Stomach (tissue), 9 donors: Measurements from ENCODE around the gene DPPA5. TPM values are rescaled to one million over a fixed set of nuclear protein-coding genes. Genes with fewer than 3 reads are reported as not detected.
"Not testable (repeated sequence)": the region's sequence is repeated elsewhere in the genome, so short reads cannot be mapped to it uniquely, and the experiment has no call there.

Experiments used
- DNase-seq, 2 donors: peaks; one replicate each; pipeline versions ENCODE4 v3.0.0 to v3.0.0-alpha.2; 2013 to 2019
- H3K27ac ChIP-seq, 5 donors: fragments of 200-600 bp in 4 of 5; sonication (generic) in 4 of 5; one replicate each; pipeline ENCODE4 v1.5.1; 2013 to 2019; ENCODE audit warnings: mild to moderate bottlenecking in 1 of 5, moderate library complexity in 1 of 5
- H3K27me3 ChIP-seq, 3 donors: fragments of 200-600 bp; sonication (generic); one replicate each; pipeline ENCODE4 v1.5.1; 2017 to 2019; ENCODE audit warnings: mixed run types in 1 of 3
- H3K36me3 ChIP-seq, 4 donors: fragments of 200-600 bp; sonication (generic); 1 replicate in 3 of 4; 2 replicates in 1 of 4; pipeline ENCODE4 v1.5.1; 2016 to 2019
- H3K4me1 ChIP-seq, 4 donors: fragments of 200-600 bp; sonication (generic); one replicate each; pipeline ENCODE4 v1.5.1; 2016 to 2019
- H3K4me3 ChIP-seq, 4 donors: fragments of 200-600 bp; sonication (generic) in 3 of 4; one replicate each; pipeline ENCODE4 v1.5.1; 2016 to 2019; ENCODE audit warnings: mild to moderate bottlenecking in 1 of 4
- H3K9me3 ChIP-seq, 4 donors: fragments of 200-600 bp; sonication (generic); one replicate each; pipeline ENCODE4 v1.5.1; 2016 to 2019
- EP300 ChIP-seq: sonication (generic); formaldehyde crosslinking; IDR thresholded peaks from one replicate; pipeline ENCODE4 v1.6.1; 2017; ENCODE audit warnings: antibody characterized with exemption
- POLR2A ChIP-seq, 4 donors: fragments of 450-650 bp; IDR thresholded peaks; one replicate each; pipeline ENCODE4 v1.6.1; 2016; ENCODE audit warnings: antibody characterized with exemption in 4 of 4, control low read depth in 2 of 4, mild to moderate bottlenecking in 1 of 4, moderate library complexity in 1 of 4
- POLR2AphosphoS5 ChIP-seq, 3 donors: sonication (generic); formaldehyde crosslinking; IDR thresholded peaks; one replicate each; pipeline ENCODE4 v1.6.1; 2016; ENCODE audit warnings: antibody characterized with exemption in 3 of 3
- WGBS, 5 donors: extraction: QIAGEN DNeasy Blood & Tissue Kit in 3 of 5; methylation state at CpG; one replicate each; pipeline versions ENCODE4 v1.1.5 to v1.1.7; 2013 to 2018; 5-methylcytosine and 5-hydroxymethylcytosine counted together
- intact Hi-C: fragments of 100-400 bp; cut with DNase I; formaldehyde crosslinking; loops from one replicate; pipeline ENCODE4 v1.15.1; 2023; ENCODE audit warnings: low total_unique reads
- polyA plus RNA-seq, 3 donors: library from polyadenylated mRNA; stranded (reverse); fragments of 200-250 nt; gene quantifications; one replicate each; pipeline ENCODE4 v1.2.3, GENCODE V29; 2013
- total RNA-seq, 5 donors: library from RNA; depleted of rRNA; stranded (reverse); fragments of >200 nt; gene quantifications; one replicate each; pipeline versions ENCODE4 v1.1.0 to v1.2.3, GENCODE V29; 2014 to 2016
- TF ChIP-seq, protein P1 (sequence below), 7 experiments: fragments of 450-650 bp in 4 of 7; fragments of 200-600 bp in 3 of 7; sonication (generic) in 3 of 7; IDR thresholded peaks; one replicate each; pipeline ENCODE4 v1.5.1; 2016 to 2019; ENCODE audit warnings: antibody characterized with exemption in 7 of 7, control low read depth in 2 of 7, mild to moderate bottlenecking in 1 of 7
- donor health status: healthy with polysubstance abuse.
- donor health status: Bipolar disorder and iron deficiency.
- donor health status: healthy.

Gene DPPA5
- total and polyA plus RNA-seq, 8 donors: not detected

DNA sequence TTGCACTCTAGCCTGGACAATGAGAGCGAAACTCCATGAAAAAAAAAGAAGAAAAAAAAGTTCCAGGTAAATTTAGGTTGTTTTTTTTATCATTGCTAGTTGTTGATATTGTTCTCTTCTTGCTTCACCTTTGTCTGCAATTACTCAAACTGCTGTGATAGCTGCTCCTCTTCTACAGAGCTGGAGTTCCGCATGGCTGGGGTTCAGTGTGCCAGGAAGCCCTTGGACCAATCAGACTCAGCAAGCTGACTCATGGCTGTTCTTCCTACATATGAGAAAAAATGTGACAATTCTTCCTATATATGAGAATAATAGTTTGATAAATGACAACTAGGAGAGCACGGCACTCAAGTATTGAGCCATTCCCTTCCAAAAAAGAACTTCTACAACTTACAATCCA lies 28.4 kb downstream of the DPPA5 start:
- H3K4me1 ChIP-seq: no peaks in the 10 kb centered on the region
- H3K27ac ChIP-seq: no peak overlapping the region
- no peak for DNase-seq
- intact Hi-C loops: no loop called here
- no peaks in the 10 kb centered on the region for H3K36me3 ChIP-seq
- TF ChIP-seq POLR2AphosphoS5 (IDR thresholded peaks at IDR 0.05) (no peak), EP300 (no peak), POLR2A (IDR thresholded peaks at IDR 0.05) (no peak)
- TF ChIP-seq, protein P1, sequence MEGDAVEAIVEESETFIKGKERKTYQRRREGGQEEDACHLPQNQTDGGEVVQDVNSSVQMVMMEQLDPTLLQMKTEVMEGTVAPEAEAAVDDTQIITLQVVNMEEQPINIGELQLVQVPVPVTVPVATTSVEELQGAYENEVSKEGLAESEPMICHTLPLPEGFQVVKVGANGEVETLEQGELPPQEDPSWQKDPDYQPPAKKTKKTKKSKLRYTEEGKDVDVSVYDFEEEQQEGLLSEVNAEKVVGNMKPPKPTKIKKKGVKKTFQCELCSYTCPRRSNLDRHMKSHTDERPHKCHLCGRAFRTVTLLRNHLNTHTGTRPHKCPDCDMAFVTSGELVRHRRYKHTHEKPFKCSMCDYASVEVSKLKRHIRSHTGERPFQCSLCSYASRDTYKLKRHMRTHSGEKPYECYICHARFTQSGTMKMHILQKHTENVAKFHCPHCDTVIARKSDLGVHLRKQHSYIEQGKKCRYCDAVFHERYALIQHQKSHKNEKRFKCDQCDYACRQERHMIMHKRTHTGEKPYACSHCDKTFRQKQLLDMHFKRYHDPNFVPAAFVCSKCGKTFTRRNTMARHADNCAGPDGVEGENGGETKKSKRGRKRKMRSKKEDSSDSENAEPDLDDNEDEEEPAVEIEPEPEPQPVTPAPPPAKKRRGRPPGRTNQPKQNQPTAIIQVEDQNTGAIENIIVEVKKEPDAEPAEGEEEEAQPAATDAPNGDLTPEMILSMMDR (IDR thresholded peaks at IDR 0.05): no peak
- peaks cover 0 to 29% (median 0%) of the 10 kb centered on the region in 3 donors for H3K27me3 ChIP-seq
- H3K4me3 ChIP-seq: no peak overlapping the region
- WGBS, 5 donors: 91 to 95% (median 92%) methylated on average over 3 of the region's 3 CpGs
- H3K9me3 ChIP-seq: no peaks in the 10 kb centered on the region

DNA sequence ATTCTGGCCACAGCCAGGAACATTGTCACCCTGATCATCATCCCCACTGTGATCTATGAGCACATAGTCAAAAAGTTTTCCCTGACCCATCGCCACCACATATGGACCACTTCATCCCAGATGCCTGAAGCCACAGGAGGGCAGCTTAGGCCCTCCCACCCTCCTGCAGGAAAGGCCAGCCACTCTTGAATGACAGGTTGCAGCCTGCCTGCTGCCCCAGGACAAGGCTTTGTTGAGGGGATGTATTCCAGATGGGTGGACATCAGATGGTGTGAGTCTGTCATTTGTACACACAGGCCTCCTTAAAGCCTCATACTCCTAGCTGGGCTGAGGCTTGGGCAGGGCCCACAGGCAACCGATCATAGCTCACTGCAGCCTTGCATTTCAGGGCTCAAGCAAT lies 30.8 kb downstream of the DPPA5 start:
- 83 to 98% (median 92%) methylated on average over 2 of the region's 2 CpGs for WGBS, 5 donors
- intact Hi-C loops: no loop called here

DNA sequence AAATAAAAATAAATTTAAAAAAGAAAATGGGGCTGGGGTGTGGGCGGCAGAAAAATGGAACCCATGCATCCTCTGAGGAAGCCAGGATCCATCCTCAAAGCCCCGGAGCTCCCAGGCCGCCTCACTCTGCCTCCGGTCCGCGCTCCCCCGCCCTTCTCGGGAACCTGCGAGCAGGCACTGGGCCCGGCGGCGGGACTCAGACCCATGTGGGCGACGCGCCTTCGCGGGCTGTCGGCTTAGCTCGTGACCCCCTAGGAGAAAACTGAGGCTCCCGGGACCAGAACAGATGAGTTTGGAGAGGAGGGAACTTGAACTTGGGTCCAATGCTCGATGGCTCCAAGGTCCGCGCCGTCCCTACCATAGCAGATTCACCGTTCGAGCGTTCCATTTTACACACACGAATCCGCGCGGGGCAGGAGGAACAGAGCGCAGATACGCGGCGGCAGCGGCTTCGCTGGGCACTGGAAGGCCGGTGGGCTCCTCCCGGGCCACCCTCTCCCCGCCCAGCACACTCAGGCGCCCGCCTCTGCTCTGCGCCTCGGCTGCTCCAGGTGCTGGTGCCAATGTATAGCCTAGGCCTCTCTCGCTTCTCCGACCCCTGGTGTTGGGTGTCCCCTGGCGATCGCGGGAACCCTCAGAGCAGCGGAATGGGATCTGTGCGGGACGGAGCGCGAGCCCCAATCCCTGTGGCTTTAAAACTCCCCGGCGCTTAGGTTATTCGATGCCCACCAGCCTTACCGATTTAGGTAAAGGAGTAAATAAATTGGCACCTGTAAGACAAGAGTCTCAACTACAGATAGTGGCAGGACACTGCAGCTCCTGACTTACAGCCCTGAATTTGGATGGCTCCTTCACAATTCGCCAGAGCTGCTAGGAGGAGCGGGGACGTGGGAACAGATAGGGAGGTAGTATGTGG lies 39.2 kb downstream of the DPPA5 start:
- Histone ChIP-seq H3K9me3 (peaks cover 0 to 29% (median 15%) of the 10 kb centered on the region in 4 donors), H3K36me3 (no peaks in the 10 kb centered on the region), H3K4me1 (peaks cover 0 to 18% (median 15%) of the 10 kb centered on the region in 4 donors), H3K27me3 (peaks cover 0 to 27% (median 21%) of the 10 kb centered on the region in 3 donors), H3K4me3 (peak overlapping the region in 3 of 4 donors; percentile 25 to 33 (median 31)), H3K27ac (no peak overlapping the region)
- intact Hi-C loops: no loop called here
- 18 to 22% (median 19%) methylated on average over 46 to 61 of the region's 61 CpGs for WGBS, 5 donors
- peak in 1 of 2 donors; percentile 33 for DNase-seq
- TF ChIP-seq POLR2AphosphoS5 (IDR thresholded peaks at IDR 0.05) (no peak), EP300 (no peak)

More for the DNA sequence above, 30.8 kb downstream of the DPPA5 start:
- no peak overlapping the region for H3K4me3 ChIP-seq
- peaks cover 0 to 15% (median 11%) of the 10 kb centered on the region in 4 donors for H3K9me3 ChIP-seq
- H3K27ac ChIP-seq: no peak overlapping the region
- H3K4me1 ChIP-seq: no peaks in the 10 kb centered on the region
- TF ChIP-seq, protein P1 (IDR thresholded peaks at IDR 0.05): no peak
- TF ChIP-seq POLR2AphosphoS5 (IDR thresholded peaks at IDR 0.05): no peak
- TF ChIP-seq POLR2A (IDR thresholded peaks at IDR 0.05): no peak
- TF ChIP-seq EP300: no peak
- peaks cover 0 to 11% (median 0%) of the 10 kb centered on the region in 3 donors for H3K27me3 ChIP-seq
- H3K36me3 ChIP-seq: no peaks in the 10 kb centered on the region
- no peak for DNase-seq

DNA sequence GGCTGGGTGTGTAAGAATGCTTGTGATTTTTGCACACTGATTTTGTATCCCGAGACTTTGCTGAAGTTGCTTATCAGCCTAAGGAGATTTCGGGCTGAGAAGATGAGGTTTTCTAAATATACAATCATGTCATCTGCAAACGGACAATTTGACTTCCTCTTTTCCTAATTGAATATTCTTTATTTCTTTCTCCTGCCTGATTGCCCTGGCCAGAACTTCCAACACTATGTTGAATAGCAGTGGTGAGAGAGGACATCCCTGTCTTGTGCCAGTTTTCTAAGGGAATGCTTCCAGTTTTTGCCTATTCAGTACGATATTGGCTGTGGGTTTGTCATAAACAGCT lies 43.6 kb downstream of the DPPA5 start:
- Histone ChIP-seq H3K27me3 (peaks cover 0 to 14% (median 11%) of the 10 kb centered on the region in 3 donors), H3K27ac (peak overlapping the region in 4 of 5 donors; percentile 5 to 79 (median 59)), H3K4me1 (peaks cover 0 to 38% (median 28%) of the 10 kb centered on the region in 4 donors), H3K4me3 (peak overlapping the region; percentile 63 to 69 (median 67))
- H3K9me3 ChIP-seq, H3K36me3 ChIP-seq, DNase-seq, intact Hi-C loops: not testable (repeated sequence)
- 1 to 15% (median 8%) methylated on average over 4 of the region's 4 CpGs for WGBS, 5 donors

DNA sequence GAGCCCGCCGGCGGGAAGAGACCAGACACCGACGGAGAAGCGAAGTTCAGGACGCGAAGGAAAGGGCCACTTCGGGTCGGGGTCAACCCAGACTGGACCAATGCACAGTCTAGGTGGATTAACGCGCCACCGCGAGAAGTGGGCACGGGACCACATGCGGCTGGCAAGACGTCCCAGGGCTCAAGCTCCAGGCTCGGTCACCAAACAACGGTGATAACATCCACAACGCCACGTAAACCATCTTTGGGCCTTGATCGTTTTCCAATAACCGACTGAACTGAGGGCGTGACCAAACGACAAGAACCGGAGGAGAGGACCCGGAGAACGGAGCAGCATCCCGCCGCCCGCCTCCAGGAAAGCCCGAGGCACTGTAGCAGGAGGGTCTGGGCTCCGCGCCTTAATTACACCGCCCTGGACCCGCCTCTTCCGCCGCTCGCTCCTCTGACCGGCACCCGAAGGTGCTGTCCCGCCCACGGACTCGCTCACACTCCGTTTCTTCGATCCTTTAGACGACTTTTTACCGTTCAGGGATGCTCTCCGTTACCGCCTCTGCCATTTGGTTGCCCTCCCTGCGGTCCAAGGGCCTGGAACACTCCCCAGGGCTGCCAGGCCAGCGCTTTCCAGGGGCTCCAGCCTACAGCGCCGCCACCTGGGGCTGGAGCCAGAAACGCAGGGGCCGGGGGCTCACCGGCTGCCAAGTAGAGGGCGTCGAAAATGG lies 44.1 kb downstream of the DPPA5 start:
- peaks cover 0 to 35% (median 25%) of the 10 kb centered on the region in 4 donors for H3K4me1 ChIP-seq
- 0 to 1% (median 0%) methylated on average over 22 to 59 of the region's 59 CpGs for WGBS, 5 donors
- H3K4me3 ChIP-seq: peak overlapping the region; percentile 63 to 69 (median 67)
- peak; percentile 65 to 86 for DNase-seq
- no peaks in the 10 kb centered on the region for H3K36me3 ChIP-seq
- H3K9me3 ChIP-seq: peaks cover 0 to 5% (median 0%) of the 10 kb centered on the region in 4 donors
- intact Hi-C loops: no loop called here
- peak overlapping the region; percentile 5 to 79 (median 61) for H3K27ac ChIP-seq
- H3K27me3 ChIP-seq: peaks cover 0 to 9% (median 6%) of the 10 kb centered on the region in 3 donors
- TF ChIP-seq POLR2AphosphoS5 (IDR thresholded peaks at IDR 0.05) (peak in 2 of 3 donors; percentile 33 to 41), POLR2A (IDR thresholded peaks at IDR 0.05) (no peak), EP300 (no peak)
- TF ChIP-seq, protein P1 (IDR thresholded peaks at IDR 0.05): peak in 3 of 7 experiments; percentile 12 to 40 (median 36)
